Measurements from ENCODE around the gene CRYBB1.

- TF ChIP-seq, protein P1, sequence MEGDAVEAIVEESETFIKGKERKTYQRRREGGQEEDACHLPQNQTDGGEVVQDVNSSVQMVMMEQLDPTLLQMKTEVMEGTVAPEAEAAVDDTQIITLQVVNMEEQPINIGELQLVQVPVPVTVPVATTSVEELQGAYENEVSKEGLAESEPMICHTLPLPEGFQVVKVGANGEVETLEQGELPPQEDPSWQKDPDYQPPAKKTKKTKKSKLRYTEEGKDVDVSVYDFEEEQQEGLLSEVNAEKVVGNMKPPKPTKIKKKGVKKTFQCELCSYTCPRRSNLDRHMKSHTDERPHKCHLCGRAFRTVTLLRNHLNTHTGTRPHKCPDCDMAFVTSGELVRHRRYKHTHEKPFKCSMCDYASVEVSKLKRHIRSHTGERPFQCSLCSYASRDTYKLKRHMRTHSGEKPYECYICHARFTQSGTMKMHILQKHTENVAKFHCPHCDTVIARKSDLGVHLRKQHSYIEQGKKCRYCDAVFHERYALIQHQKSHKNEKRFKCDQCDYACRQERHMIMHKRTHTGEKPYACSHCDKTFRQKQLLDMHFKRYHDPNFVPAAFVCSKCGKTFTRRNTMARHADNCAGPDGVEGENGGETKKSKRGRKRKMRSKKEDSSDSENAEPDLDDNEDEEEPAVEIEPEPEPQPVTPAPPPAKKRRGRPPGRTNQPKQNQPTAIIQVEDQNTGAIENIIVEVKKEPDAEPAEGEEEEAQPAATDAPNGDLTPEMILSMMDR (IDR thresholded peaks at IDR 0.05) = no peak
- TF ChIP-seq EZH2 (IDR thresholded peaks at IDR 0.05; ENCODE audit: borderline replicate concordance, insufficient read depth, low read depth, low read length, poor library complexity, severe bottlenecking) = no peak
Observed at GRCh38 chr22:26663374-26663923, 45.6 kb upstream of the CRYBB1 start.
